Coronary artery (tissue), 2 donors: ENCODE data around the gene ZEB2.

Experiments
- DNase-seq: peaks from one replicate; pipeline ENCODE4 v3.0.0-alpha.2; 2017; ENCODE audit warnings: low spot score
- H3K27ac ChIP-seq, 2 donors: fragments of 200-600 bp; sonication (generic); one replicate each; pipeline ENCODE4 v1.5.1; 2016 to 2019
- H3K4me3 ChIP-seq: fragments of 200-600 bp; sonication (generic); 2 replicates; pipeline ENCODE4 v1.5.1; 2016; ENCODE audit warnings: mild to moderate bottlenecking, moderate library complexity
- CTCF ChIP-seq: fragments of 200-600 bp; sonication (generic); IDR thresholded peaks from one replicate; pipeline ENCODE4 v1.5.1; 2019; ENCODE audit warnings: antibody characterized with exemption

ZEB2 gene

DNA sequence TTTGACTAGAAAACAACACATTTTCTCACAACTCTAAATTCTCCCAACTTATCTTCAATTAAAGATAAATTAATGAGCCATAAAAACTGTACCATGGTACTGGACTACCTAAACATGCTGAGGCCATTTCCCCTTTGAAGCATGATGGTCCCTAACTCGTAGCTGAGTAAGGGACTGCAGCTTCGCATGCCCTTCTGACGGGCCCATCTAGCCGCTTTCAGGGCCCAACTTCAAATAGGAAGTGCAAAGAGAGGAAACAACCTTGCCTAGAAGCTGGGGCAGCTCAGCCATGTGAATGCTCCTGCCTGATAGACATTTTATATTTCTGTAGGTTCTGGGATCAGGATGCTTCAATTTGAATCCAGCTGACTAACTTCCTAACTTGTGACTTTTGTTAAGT, 72.4 kb downstream of the ZEB2 start:
- TF ChIP-seq CTCF = no peak
- DNase-seq = no peak
- Histone ChIP-seq H3K4me3 (no peak overlapping the region), H3K27ac (peak overlapping the region in 1 of 2 donors; percentile 81)

DNA sequence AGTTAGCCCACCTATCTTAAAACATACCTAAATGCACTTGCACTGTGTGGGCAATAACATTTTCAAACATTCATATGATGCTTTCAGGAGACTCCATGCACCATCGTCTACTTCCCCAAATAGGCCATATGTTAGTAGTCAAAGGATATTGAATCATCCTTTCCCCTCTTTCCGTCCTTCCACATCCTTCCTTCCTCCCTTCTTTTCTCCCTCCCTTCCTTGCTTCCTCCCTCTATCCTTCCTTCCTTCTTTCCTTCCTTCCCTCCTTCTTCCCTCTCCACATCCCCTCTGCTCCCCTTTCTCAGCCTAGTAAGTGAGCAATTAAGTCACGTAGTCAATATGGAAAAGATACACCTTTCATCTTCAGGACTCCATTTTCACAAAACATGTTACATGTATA, 73.8 kb downstream of the ZEB2 start:
- TF ChIP-seq CTCF = no peak
- no peak for DNase-seq
- Histone ChIP-seq H3K4me3 (no peak overlapping the region), H3K27ac (peak overlapping the region in 1 of 2 donors; percentile 15)

DNA sequence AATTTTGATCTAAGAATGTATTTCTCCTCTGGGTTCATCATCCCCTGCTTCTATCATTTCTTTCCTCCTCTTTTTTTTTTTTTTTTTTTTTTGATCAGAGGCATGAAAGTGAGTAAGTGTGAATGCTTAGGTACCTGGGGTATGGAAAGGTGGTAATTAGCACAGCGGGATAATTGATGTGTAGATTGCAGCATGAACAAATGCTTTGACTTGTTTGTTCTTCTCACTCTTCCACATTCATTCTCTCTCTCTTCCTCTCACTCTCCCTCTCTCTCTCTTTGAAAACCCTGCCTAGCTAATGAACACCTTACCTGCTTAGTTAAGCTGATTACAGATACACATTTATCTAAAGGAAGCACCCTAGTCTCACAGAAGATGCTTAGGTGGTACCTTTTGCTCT, 74.7 kb downstream of the ZEB2 start:
- DNase-seq = no peak
- H3K27ac ChIP-seq = no peak overlapping the region
- no peak overlapping the region for H3K4me3 ChIP-seq
- TF ChIP-seq CTCF = no peak

- peak overlapping the region; percentile 31 to 59 for H3K27ac ChIP-seq
- H3K4me3 ChIP-seq = peak overlapping the region; percentile 43
- no peak for TF ChIP-seq CTCF
- DNase-seq = no peak
Observed at GRCh38 chr2:144443837-144444817, 75.8 kb downstream of the ZEB2 start.

- Histone ChIP-seq H3K27ac (peak overlapping the region in 1 of 2 donors; percentile 27), H3K4me3 (no peak overlapping the region)
- no peak for TF ChIP-seq CTCF
- DNase-seq = no peak
Observed at GRCh38 chr2:144441711-144442141, 78.2 kb downstream of the ZEB2 start.

- no peak overlapping the region for H3K4me3 ChIP-seq
- TF ChIP-seq CTCF = no peak
- H3K27ac ChIP-seq = peak overlapping the region in 1 of 2 donors; percentile 33
- DNase-seq = no peak
Observed at GRCh38 chr2:144439993-144440392, 79.9 kb downstream of the ZEB2 start.
